Measurements from ENCODE around the gene AP4S1.

The AP4S1 gene

GRCh38 chr14:31068235-31068634, 42.8 kb downstream of the AP4S1 start:
- no peak overlapping the region for H3K9ac ChIP-seq (ENCODE audit: low read depth, low read length)
- H2AFZ ChIP-seq (ENCODE audit: low read depth, low read length) = no peak overlapping the region
- no peak for TF ChIP-seq EZH2 (IDR thresholded peaks at IDR 0.05; ENCODE audit: borderline replicate concordance, low read depth, low read length, severe bottlenecking)
- no peak for TF ChIP-seq CTCF (IDR thresholded peaks at IDR 0.05; ENCODE audit: borderline replicate concordance, extremely low read depth, low read length, poor library complexity, severe bottlenecking)
- H3K36me3 ChIP-seq (ENCODE audit: insufficient read depth, low read length) = 0 out of 2 replicates have a peak, but pooled peaks cover 3% of the 10 kb centered on the region
- ATAC-seq (ENCODE audit: insufficient read depth, low read depth) = no peak
- no peak overlapping the region for H3K4me3 ChIP-seq (ENCODE audit: low read depth in 1 of 2, low read length in 2 of 2)
- no peaks in the 10 kb centered on the region for H4K20me1 ChIP-seq (ENCODE audit: insufficient read depth, low read length)
- H3K4me2 ChIP-seq (ENCODE audit: insufficient read depth, low read length) = no peak overlapping the region
- no peaks in the 10 kb centered on the region for H3K4me1 ChIP-seq (ENCODE audit: insufficient read depth, low read length)
- H3K27ac ChIP-seq (ENCODE audit: low read length) = no peak overlapping the region
- H3K79me2 ChIP-seq (ENCODE audit: insufficient read depth, low read length) = no peaks in the 10 kb centered on the region
- DNase-seq = no peak
- H3K27me3 ChIP-seq (ENCODE audit: insufficient read depth, low read length, poor library complexity) = no peaks in the 10 kb centered on the region
- no peaks in the 10 kb centered on the region for H3K9me3 ChIP-seq (ENCODE audit: insufficient read depth, low read length, severe bottlenecking)

GRCh38 chr14:31069343-31069742, 43.9 kb downstream of the AP4S1 start:
- Histone ChIP-seq H3K27me3 (ENCODE audit: insufficient read depth, low read length, poor library complexity) (no peaks in the 10 kb centered on the region), H2AFZ (ENCODE audit: low read depth, low read length) (no peak overlapping the region), H3K27ac (ENCODE audit: low read length) (no peak overlapping the region), H3K9ac (ENCODE audit: low read depth, low read length) (no peak overlapping the region), H3K79me2 (ENCODE audit: insufficient read depth, low read length) (no peaks in the 10 kb centered on the region), H4K20me1 (ENCODE audit: insufficient read depth, low read length) (no peaks in the 10 kb centered on the region), H3K4me2 (ENCODE audit: insufficient read depth, low read length) (no peak overlapping the region), H3K4me1 (ENCODE audit: insufficient read depth, low read length) (no peaks in the 10 kb centered on the region), H3K4me3 (ENCODE audit: low read depth in 1 of 2, low read length in 2 of 2) (no peak overlapping the region), H3K36me3 (ENCODE audit: insufficient read depth, low read length) (0 out of 2 replicates have a peak, but pooled peaks cover 3% of the 10 kb centered on the region), H3K9me3 (ENCODE audit: insufficient read depth, low read length, severe bottlenecking) (no peaks in the 10 kb centered on the region)
- TF ChIP-seq EZH2 (IDR thresholded peaks at IDR 0.05; ENCODE audit: borderline replicate concordance, low read depth, low read length, severe bottlenecking) (no peak), CTCF (IDR thresholded peaks at IDR 0.05; ENCODE audit: borderline replicate concordance, extremely low read depth, low read length, poor library complexity, severe bottlenecking) (no peak)
- DNase-seq (no peak), ATAC-seq (ENCODE audit: insufficient read depth, low read depth) (no peak)

GRCh38 chr14:31070431-31070830, 45.0 kb downstream of the AP4S1 start:
- Histone ChIP-seq H3K79me2 (ENCODE audit: insufficient read depth, low read length) (no peaks in the 10 kb centered on the region), H4K20me1 (ENCODE audit: insufficient read depth, low read length) (no peaks in the 10 kb centered on the region), H2AFZ (ENCODE audit: low read depth, low read length) (no peak overlapping the region), H3K27me3 (ENCODE audit: insufficient read depth, low read length, poor library complexity) (no peaks in the 10 kb centered on the region), H3K9me3 (ENCODE audit: insufficient read depth, low read length, severe bottlenecking) (no peaks in the 10 kb centered on the region), H3K4me2 (ENCODE audit: insufficient read depth, low read length) (no peak overlapping the region), H3K4me3 (ENCODE audit: low read depth in 1 of 2, low read length in 2 of 2) (no peak overlapping the region), H3K9ac (ENCODE audit: low read depth, low read length) (no peak overlapping the region), H3K4me1 (ENCODE audit: insufficient read depth, low read length) (no peaks in the 10 kb centered on the region), H3K27ac (ENCODE audit: low read length) (no peak overlapping the region), H3K36me3 (ENCODE audit: insufficient read depth, low read length) (peaks cover 3% of the 10 kb centered on the region; the same call in 1 of the 2 replicates)
- ATAC-seq (ENCODE audit: insufficient read depth, low read depth) (no peak), DNase-seq (no peak)
- no peak for TF ChIP-seq EZH2 (IDR thresholded peaks at IDR 0.05; ENCODE audit: borderline replicate concordance, low read depth, low read length, severe bottlenecking)
- TF ChIP-seq CTCF (IDR thresholded peaks at IDR 0.05; ENCODE audit: borderline replicate concordance, extremely low read depth, low read length, poor library complexity, severe bottlenecking) = no peak

- no peak overlapping the region for H3K4me2 ChIP-seq (ENCODE audit: insufficient read depth, low read length)
- no peak for ATAC-seq (ENCODE audit: insufficient read depth, low read depth)
- H3K36me3 ChIP-seq (ENCODE audit: insufficient read depth, low read length) = peaks cover 3% of the 10 kb centered on the region; the same call in 1 of the 2 replicates
These were observed 45.7 kb downstream of the AP4S1 start for GRCh38 chr14:31071151-31071550.

More at GRCh38 chr14:31071151-31071550, 45.7 kb downstream of the AP4S1 start:
- H3K27ac ChIP-seq (ENCODE audit: low read length) = no peak overlapping the region
- no peaks in the 10 kb centered on the region for H3K4me1 ChIP-seq (ENCODE audit: insufficient read depth, low read length)
- TF ChIP-seq EZH2 (IDR thresholded peaks at IDR 0.05; ENCODE audit: borderline replicate concordance, low read depth, low read length, severe bottlenecking) = no peak
- TF ChIP-seq CTCF (IDR thresholded peaks at IDR 0.05; ENCODE audit: borderline replicate concordance, extremely low read depth, low read length, poor library complexity, severe bottlenecking) = no peak
- H3K79me2 ChIP-seq (ENCODE audit: insufficient read depth, low read length) = no peaks in the 10 kb centered on the region
- H3K9ac ChIP-seq (ENCODE audit: low read depth, low read length) = no peak overlapping the region
- H3K27me3 ChIP-seq (ENCODE audit: insufficient read depth, low read length, poor library complexity) = no peaks in the 10 kb centered on the region
- H2AFZ ChIP-seq (ENCODE audit: low read depth, low read length) = no peak overlapping the region
- H3K9me3 ChIP-seq (ENCODE audit: insufficient read depth, low read length, severe bottlenecking) = no peaks in the 10 kb centered on the region
- H4K20me1 ChIP-seq (ENCODE audit: insufficient read depth, low read length) = no peaks in the 10 kb centered on the region
- no peak overlapping the region for H3K4me3 ChIP-seq (ENCODE audit: low read depth in 1 of 2, low read length in 2 of 2)
- DNase-seq = no peak
